ENCODE measurements around the gene SHROOM1.

SHROOM1 gene

GRCh38 chr5:132812781-132813598 lies 17.5 kb downstream of the SHROOM1 start, which contains the start of gene SOWAHA:
Gene SOWAHA, plus strand, starts transcription at chr5:132813302. Its CDS starts 320 bp downstream, at chr5:132813622.
- no peaks in the 10 kb centered on the region; the same call in 1 of the 2 replicates for H3K27me3 ChIP-seq (replicated peaks; ENCODE audit: insufficient read depth, low read length)
- DNase-seq = no peak
- H3K9ac ChIP-seq (ENCODE audit: low read length) = no peak within 1 kb of the TSS
- no peaks in the 10 kb centered on the region for H3F3A ChIP-seq (ENCODE audit: insufficient read depth, low read length)
- no peaks in the 10 kb centered on the region for H3K79me2 ChIP-seq (ENCODE audit: low read length)
- H3K4me2 ChIP-seq (ENCODE audit: low read depth, low read length) = peak within 1 kb of the TSS; percentile 43; the same call in 1 of the 2 replicates
- no peaks in the 10 kb centered on the region for H4K20me1 ChIP-seq (ENCODE audit: insufficient read depth, low read length)
- H3K9me3 ChIP-seq (replicated peaks; ENCODE audit: insufficient read depth, low read length) = no peaks in the 10 kb centered on the region
- H3K4me3 ChIP-seq (ENCODE audit: low read length) = 0 out of 2 replicates have a peak within 1 kb of the TSS, but pooled peaks have one; percentile 17
- no peaks in the 10 kb centered on the region for H3K9me2 ChIP-seq (replicated peaks; ENCODE audit: insufficient read depth, low read length)
- H3K27ac ChIP-seq (ENCODE audit: low read length) = no peak within 1 kb of the TSS
- no peaks in the 10 kb centered on the region for H3K4me1 ChIP-seq (ENCODE audit: low read length)
- no peaks in the 10 kb centered on the region for H3K36me3 ChIP-seq (replicated peaks; ENCODE audit: insufficient read depth, low read length)
- TF ChIP-seq EZH2 (optimal IDR thresholded peaks at IDR 0.05; ENCODE audit: low read depth, low read length) (no peak), CTCF (IDR thresholded peaks at IDR 0.05; ENCODE audit: low read length) (no peak), EZH2phosphoT487 (IDR thresholded peaks at IDR 0.05; ENCODE audit: low read length) (no peak)
- no peak within 1 kb of the TSS for H2AFZ ChIP-seq (ENCODE audit: low read length)

DNA sequence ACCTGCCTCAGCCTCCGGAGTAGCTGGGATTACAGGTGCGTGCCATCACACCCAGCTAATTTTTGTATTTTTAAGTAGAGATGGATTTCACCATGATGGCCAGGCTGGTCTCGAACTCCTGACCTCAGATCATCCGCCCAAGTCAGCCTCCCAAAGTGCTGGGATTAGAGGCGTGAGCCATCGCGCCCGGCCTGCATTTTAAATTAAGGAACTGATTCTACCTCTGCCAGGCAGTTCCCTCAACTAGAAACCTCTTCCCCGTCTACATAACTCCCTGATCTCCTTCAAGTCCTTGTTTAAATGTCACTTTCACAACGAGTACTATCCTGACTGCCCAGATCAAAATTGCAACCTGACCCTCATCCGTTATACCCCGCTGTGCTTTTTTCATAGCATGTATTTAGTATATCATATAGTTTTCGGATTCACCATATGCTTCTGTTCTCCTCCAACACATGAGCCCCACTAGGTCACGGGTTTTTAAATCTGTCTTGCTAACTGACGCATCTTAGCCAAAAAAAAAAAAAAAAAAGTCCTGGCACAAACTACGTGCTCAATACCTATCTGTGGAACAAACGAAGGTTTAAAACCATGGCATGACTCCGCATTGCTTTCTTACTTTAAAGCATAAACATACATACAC lies 18.2 kb downstream of the SHROOM1 start:
- no peak overlapping the region; the same call in 1 of the 2 replicates for H3K4me2 ChIP-seq (ENCODE audit: low read depth, low read length)
- DNase-seq = no peak

DNA sequence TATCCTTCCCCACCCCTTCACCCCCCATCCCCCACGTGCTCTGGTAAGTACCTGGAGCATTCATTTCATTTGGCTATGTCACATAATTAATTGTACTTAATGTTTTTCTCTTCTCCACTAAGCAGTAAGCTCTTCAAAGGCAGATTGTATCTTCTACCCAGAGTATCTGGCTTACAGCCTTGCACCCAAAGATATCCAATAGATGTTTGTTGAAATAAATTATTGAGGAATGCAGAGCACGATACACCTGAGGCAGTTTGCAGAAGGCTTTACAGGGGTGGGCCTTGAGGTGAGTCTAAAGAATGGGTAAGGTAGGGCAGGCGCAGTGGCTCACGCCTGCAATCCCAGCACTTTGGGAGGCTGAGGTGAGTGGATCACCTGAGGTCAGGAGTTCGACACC lies 19.8 kb downstream of the SHROOM1 start:
- Histone ChIP-seq H3K27me3 (replicated peaks; ENCODE audit: insufficient read depth, low read length) (no peaks in the 10 kb centered on the region; the same call in 1 of the 2 replicates), H3K9me2 (replicated peaks; ENCODE audit: insufficient read depth, low read length) (no peaks in the 10 kb centered on the region)
- DNase-seq = no peak

More for the DNA sequence above, 18.2 kb downstream of the SHROOM1 start:
- Histone ChIP-seq H2AFZ (ENCODE audit: low read length) (no peak overlapping the region), H3K9me2 (replicated peaks; ENCODE audit: insufficient read depth, low read length) (no peaks in the 10 kb centered on the region), H3K9me3 (replicated peaks; ENCODE audit: insufficient read depth, low read length) (no peaks in the 10 kb centered on the region), H3K27me3 (replicated peaks; ENCODE audit: insufficient read depth, low read length) (no peaks in the 10 kb centered on the region; the same call in 1 of the 2 replicates), H4K20me1 (ENCODE audit: insufficient read depth, low read length) (no peaks in the 10 kb centered on the region), H3K79me2 (ENCODE audit: low read length) (no peaks in the 10 kb centered on the region), H3K4me3 (ENCODE audit: low read length) (no peak overlapping the region), H3F3A (ENCODE audit: insufficient read depth, low read length) (no peaks in the 10 kb centered on the region), H3K36me3 (replicated peaks; ENCODE audit: insufficient read depth, low read length) (no peaks in the 10 kb centered on the region), H3K9ac (ENCODE audit: low read length) (no peak overlapping the region), H3K27ac (ENCODE audit: low read length) (no peak overlapping the region), H3K4me1 (ENCODE audit: low read length) (no peaks in the 10 kb centered on the region)
- TF ChIP-seq CTCF (IDR thresholded peaks at IDR 0.05; ENCODE audit: low read length) (no peak), EZH2phosphoT487 (IDR thresholded peaks at IDR 0.05; ENCODE audit: low read length) (no peak), EZH2 (optimal IDR thresholded peaks at IDR 0.05; ENCODE audit: low read depth, low read length) (no peak)

More for the DNA sequence above, 19.8 kb downstream of the SHROOM1 start:
- Histone ChIP-seq H3K4me2 (ENCODE audit: low read depth, low read length) (no peak overlapping the region), H3K9ac (ENCODE audit: low read length) (no peak overlapping the region), H3K36me3 (replicated peaks; ENCODE audit: insufficient read depth, low read length) (no peaks in the 10 kb centered on the region), H2AFZ (ENCODE audit: low read length) (no peak overlapping the region), H3K4me1 (ENCODE audit: low read length) (no peaks in the 10 kb centered on the region), H3K27ac (ENCODE audit: low read length) (no peak overlapping the region), H3K9me3 (replicated peaks; ENCODE audit: insufficient read depth, low read length) (no peaks in the 10 kb centered on the region), H3F3A (ENCODE audit: insufficient read depth, low read length) (no peaks in the 10 kb centered on the region), H3K79me2 (ENCODE audit: low read length) (no peaks in the 10 kb centered on the region), H3K4me3 (ENCODE audit: low read length) (no peak overlapping the region), H4K20me1 (ENCODE audit: insufficient read depth, low read length) (no peaks in the 10 kb centered on the region)
- TF ChIP-seq CTCF (IDR thresholded peaks at IDR 0.05; ENCODE audit: low read length) = no peak
- no peak for TF ChIP-seq EZH2phosphoT487 (IDR thresholded peaks at IDR 0.05; ENCODE audit: low read length)
- TF ChIP-seq EZH2 (optimal IDR thresholded peaks at IDR 0.05; ENCODE audit: low read depth, low read length) = no peak
